Glutamatergic neuron (in vitro differentiated cells): ENCODE measurements around the gene ACOXL. TPM values are rescaled to one million over a fixed set of nuclear protein-coding genes. Genes with fewer than 3 reads are reported as not detected.

Experiments
- DNase-seq: peaks from one replicate; pipeline ENCODE4 v3.0.0; 2022
- H3K27ac Mint-ChIP-seq: one replicate; pipeline ENCODE4 v1.8.0; 2020; ENCODE audit warnings: mild to moderate bottlenecking, mixed read lengths, inconsistent platforms; ENCODE audit not compliant: unreplicated experiment
- H3K27me3 Mint-ChIP-seq: one replicate; pipeline ENCODE4 v1.8.0; 2020; ENCODE audit warnings: mild to moderate bottlenecking, moderate library complexity, mixed read lengths, inconsistent platforms; ENCODE audit not compliant: unreplicated experiment
- H3K36me3 Mint-ChIP-seq: one replicate; pipeline ENCODE4 v1.8.0; 2020; ENCODE audit warnings: mild to moderate bottlenecking, mixed read lengths, inconsistent platforms; ENCODE audit not compliant: unreplicated experiment
- H3K4me1 Mint-ChIP-seq: one replicate; pipeline ENCODE4 v1.8.0; 2020; ENCODE audit warnings: mild to moderate bottlenecking, low read depth, mixed read lengths, inconsistent platforms; ENCODE audit not compliant: unreplicated experiment
- H3K4me3 Mint-ChIP-seq: one replicate; pipeline ENCODE4 v1.8.0; 2020; ENCODE audit warnings: mild to moderate bottlenecking, mixed read lengths, inconsistent platforms; ENCODE audit not compliant: unreplicated experiment
- H3K9me3 Mint-ChIP-seq: one replicate; pipeline ENCODE4 v1.8.0; 2020; ENCODE audit warnings: mild to moderate bottlenecking, moderate library complexity, mixed read lengths, inconsistent platforms; ENCODE audit not compliant: unreplicated experiment
- CTCF ChIP-seq: fragments of 200-600 bp; sonication (generic); IDR thresholded peaks from one replicate; pipeline ENCODE4 v1.5.0; 2021; ENCODE audit not compliant: partially characterized antibody, unreplicated experiment
- total RNA-seq: library from RNA; stranded (reverse); fragmentation: NEBNext Ultra II Directional; extraction: Animal tissue kit (Norgen Biotek cat#: 25700); gene quantifications from one replicate; pipeline ENCODE4 v1.2.1, GENCODE V29; 2021; ENCODE audit not compliant: unreplicated experiment

Gene ACOXL
- total RNA-seq, 1 donor from 2014 or later: 1.4 TPM

DNA sequence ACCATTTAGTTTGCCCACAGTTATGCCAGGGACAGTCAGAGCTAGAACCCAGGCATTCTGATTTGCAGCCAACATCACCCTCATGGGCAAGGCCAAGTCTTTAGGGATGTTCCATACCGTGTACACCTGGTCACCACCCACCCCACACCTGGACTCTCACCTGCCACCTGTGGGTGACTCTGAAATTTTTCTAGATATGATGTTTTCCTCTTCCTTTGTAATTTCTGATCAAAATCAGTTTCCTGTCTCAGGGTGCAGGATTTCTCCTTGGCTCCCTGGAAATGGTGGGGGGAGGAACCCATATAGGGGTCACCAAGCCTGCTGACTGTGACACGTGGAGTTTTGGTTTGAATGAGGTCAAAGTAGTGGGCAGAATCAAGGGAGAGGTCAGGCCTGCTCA lies 138.2 kb downstream of the ACOXL start:
- H3K36me3 Mint-ChIP-seq: no peaks in the 10 kb centered on the region
- H3K4me1 Mint-ChIP-seq: peaks cover 5% of the 10 kb centered on the region
- no peak overlapping the region for H3K27ac Mint-ChIP-seq
- DNase-seq: no peak
- no peak overlapping the region for H3K4me3 Mint-ChIP-seq
- peaks cover 5% of the 10 kb centered on the region for H3K27me3 Mint-ChIP-seq
- no peak for TF ChIP-seq CTCF
- H3K9me3 Mint-ChIP-seq: no peaks in the 10 kb centered on the region

- Mint-ChIP-seq H3K4me1 (no peaks in the 10 kb centered on the region), H3K27ac (no peak overlapping the region), H3K9me3 (peaks cover 2% of the 10 kb centered on the region), H3K36me3 (no peaks in the 10 kb centered on the region), H3K4me3 (no peak overlapping the region), H3K27me3 (peaks cover 3% of the 10 kb centered on the region)
- no peak for TF ChIP-seq CTCF
- DNase-seq: no peak
Observed at GRCh38 chr2:110871637-110872036, 139.3 kb downstream of the ACOXL start.

- Mint-ChIP-seq H3K4me1 (no peaks in the 10 kb centered on the region), H3K27me3 (peaks cover 3% of the 10 kb centered on the region), H3K9me3 (peaks cover 2% of the 10 kb centered on the region), H3K36me3 (no peaks in the 10 kb centered on the region), H3K27ac (no peak overlapping the region), H3K4me3 (no peak overlapping the region)
- DNase-seq: no peak
- TF ChIP-seq CTCF: no peak
Observed at GRCh38 chr2:110872521-110872920, 140.1 kb downstream of the ACOXL start.

GRCh38 chr2:110873056-110873502 lies 140.7 kb downstream of the ACOXL start:
- Mint-ChIP-seq H3K4me3 (no peak overlapping the region), H3K27me3 (peaks cover 3% of the 10 kb centered on the region), H3K4me1 (no peaks in the 10 kb centered on the region), H3K9me3 (peaks cover 2% of the 10 kb centered on the region), H3K36me3 (peaks cover 2% of the 10 kb centered on the region), H3K27ac (no peak overlapping the region)
- no peak for DNase-seq
- TF ChIP-seq CTCF: no peak

- Mint-ChIP-seq H3K27ac (no peak overlapping the region), H3K4me1 (no peaks in the 10 kb centered on the region)
- TF ChIP-seq CTCF: no peak
Observed at GRCh38 chr2:110873597-110874452, 141.5 kb downstream of the ACOXL start.

More at GRCh38 chr2:110873597-110874452, 141.5 kb downstream of the ACOXL start:
- no peak for DNase-seq
- Mint-ChIP-seq H3K27me3 (peaks cover 3% of the 10 kb centered on the region), H3K36me3 (peaks cover 5% of the 10 kb centered on the region), H3K4me3 (no peak overlapping the region), H3K9me3 (peaks cover 4% of the 10 kb centered on the region)
